Endodermal cell (in vitro differentiated cells): Measurements from ENCODE around the gene ARAF. TPM values are rescaled to one million over a fixed set of nuclear protein-coding genes. Genes with fewer than 3 reads are reported as not detected.
A peak's percentile ranks its signal among the peaks of the same experiment; 100 is the strongest.

ENCODE experiments used
- DNase-seq: peaks from one replicate; pipeline ENCODE4 v3.0.0-alpha.2; 2017
- H3K27ac ChIP-seq: 2 replicates; pipeline ENCODE4 v1.5.1; 2013; ENCODE audit warnings: mild to moderate bottlenecking, low read depth, low read length, moderate library complexity
- H3K27me3 ChIP-seq: 2 replicates; pipeline ENCODE4 v1.6.1; 2013; ENCODE audit warnings: mild to moderate bottlenecking, low read length, moderate library complexity; ENCODE audit not compliant: insufficient read depth, control insufficient read depth, poor library complexity, severe bottlenecking
- H3K36me3 ChIP-seq: 2 replicates; pipeline ENCODE4 v1.7.0; 2013; ENCODE audit warnings: mild to moderate bottlenecking, low read length, moderate library complexity; ENCODE audit not compliant: control insufficient read depth, insufficient read depth
- H3K4me1 ChIP-seq: one replicate; pipeline ENCODE4 v1.7.0; 2013; ENCODE audit warnings: low read length; ENCODE audit not compliant: control insufficient read depth, insufficient read depth
- H3K4me3 ChIP-seq: 2 replicates; pipeline ENCODE4 v1.5.1; 2013; ENCODE audit warnings: mild to moderate bottlenecking, low read length, moderate library complexity
- H3K9ac ChIP-seq: 2 replicates; pipeline ENCODE4 v1.6.1; 2013; ENCODE audit warnings: mild to moderate bottlenecking, low read length, moderate library complexity; ENCODE audit not compliant: poor library complexity, severe bottlenecking; ENCODE audit errors: extremely low read depth
- H3K9me3 ChIP-seq: 2 replicates; pipeline ENCODE4 v1.6.1; 2013; ENCODE audit warnings: mild to moderate bottlenecking, low read length, moderate library complexity; ENCODE audit not compliant: control insufficient read depth
- H3K27ac Mint-ChIP-seq: 2 replicates; pipeline ENCODE4 v1.8.0; 2020; ENCODE audit warnings: mixed read lengths
- H3K27me3 Mint-ChIP-seq: 2 replicates; pipeline ENCODE4 v1.8.0; 2021; ENCODE audit warnings: mild to moderate bottlenecking, mixed read lengths; ENCODE audit not compliant: insufficient read depth
- H3K36me3 Mint-ChIP-seq: 2 replicates; pipeline ENCODE4 v1.8.0; 2020; ENCODE audit warnings: low read depth, mixed read lengths
- H3K4me1 Mint-ChIP-seq: 2 replicates; pipeline ENCODE4 v1.8.0; 2020; ENCODE audit warnings: mixed read lengths
- H3K4me3 Mint-ChIP-seq: 2 replicates; pipeline ENCODE4 v1.8.0; 2020; ENCODE audit warnings: mild to moderate bottlenecking, moderate library complexity, mixed read lengths
- H3K9me3 Mint-ChIP-seq: 2 replicates; pipeline ENCODE4 v1.8.0; 2020; ENCODE audit warnings: mild to moderate bottlenecking, mixed read lengths
- CTCF ChIP-seq: fragments of 200-600 bp; sonication (generic); conservative IDR thresholded peaks from 2 replicates; pipeline ENCODE4 v1.5.0; 2021; ENCODE audit warnings: antibody characterized with exemption, mild to moderate bottlenecking
- WGBS, 2 experiments: methylation state at CpG; one replicate each; pipeline versions ENCODE4 v1.1.5 to v1.1.7; 2013; ENCODE audit warnings: missing lambda C conversion rate in 2 of 2, mixed read lengths in 1 of 2; ENCODE audit not compliant: insufficient coverage in 1 of 2, insufficient read length in 1 of 2; 5-methylcytosine and 5-hydroxymethylcytosine counted together
- microRNA-seq: library from miRNA; unstranded; fragments of <30 nt; microRNA quantifications from one replicate; pipeline ENCODE4 v1.2.0, GENCODE V29; 2020; ENCODE audit warnings: borderline microRNAs expressed
- total RNA-seq, 2 donors: library from RNA; stranded (reverse); fragmentation: NEBNext Ultra II Directional in 1 of 2; extraction: Animal tissue kit (Norgen Biotek cat#: 25700) in 1 of 2; gene quantifications; 2 replicates in 1 of 2; 3 replicates in 1 of 2; pipeline ENCODE4 v1.2.1, GENCODE V29; 2021

Gene ARAF
- total RNA-seq, 2 donors from 2014 or later: 47.7 to 48.7 TPM

- no peak for TF ChIP-seq CTCF
- Mint-ChIP-seq H3K27ac (no peak overlapping the region), H3K4me1 (no peaks in the 10 kb centered on the region), H3K36me3 (no peaks in the 10 kb centered on the region), H3K9me3 (peaks cover 70% of the 10 kb centered on the region), H3K4me3 (peak overlapping the region; percentile 39), H3K27me3 (peaks cover 34% of the 10 kb centered on the region)
- no peak overlapping the region for H3K4me3 ChIP-seq
- no peaks in the 10 kb centered on the region for H3K9me3 ChIP-seq
- H3K27ac ChIP-seq: no peak overlapping the region
- H3K36me3 ChIP-seq: no peaks in the 10 kb centered on the region
- H3K27me3 ChIP-seq: no peaks in the 10 kb centered on the region
- H3K4me1 ChIP-seq: no peaks in the 10 kb centered on the region
- DNase-seq: no peak
- no peak overlapping the region for H3K9ac ChIP-seq
- 69% methylated on average over 7 of the region's 9 CpGs; no CpG with 5 or more reads in 1 of the 2 experiments for WGBS, 2 experiments
These were observed 59.3 kb downstream of the ARAF start for GRCh38 chrX:47620303-47620685.

Small RNAs within 50 kb of the gene (microRNA-seq; reads per million reads assigned to microRNA genes)
- gene MIR4769: not detected

Other genes with a start within 250 kb of the ARAF start
- 1 to 10 TPM in 1 of 2 donors, under 1 TPM in 1; 0.97 to 1.3 TPM for gene ZNF157, start 190.6 kb upstream of the ARAF start, total RNA-seq
- 1 to 10 TPM; 2.9 to 5.6 TPM for gene ZNF41, start 78.0 kb upstream of the ARAF start, total RNA-seq
- 10 to 100 TPM; 63.5 to 74.8 TPM for gene TIMP1, start 21.2 kb downstream of the ARAF start, total RNA-seq
- 1 to 10 TPM; 4.9 to 5.3 TPM for gene SYN1, start 58.7 kb downstream of the ARAF start, total RNA-seq
- 1 to 10 TPM; 3.2 to 4.6 TPM for gene CFP, start 68.7 kb downstream of the ARAF start, total RNA-seq
- 10 to 100 TPM; 30.8 to 37.0 TPM for gene ELK1, start 89.4 kb downstream of the ARAF start, total RNA-seq
- gene UXT, start 98.0 kb downstream of the ARAF start, total RNA-seq: 10 to 100 TPM; 83.7 to 99.9 TPM